HFF-Myc (cell line): Measurements from ENCODE around the gene CAMSAP2.

Source experiments
- DNase-seq: peaks from one replicate; pipeline ENCODE4 v3.0.0-alpha.2; 2011; ENCODE audit warnings: low read depth; ENCODE audit errors: extremely low read depth
- H3K4me3 ChIP-seq: replicated peaks from 2 replicates; pipeline ENCODE4 v1.5.1; 2011; ENCODE audit warnings: low read depth, mild to moderate bottlenecking, control low read depth, low read length
- TF ChIP-seq, protein P1 (sequence below): IDR thresholded peaks from 2 replicates; pipeline ENCODE4 v1.5.1; 2012; ENCODE audit warnings: mild to moderate bottlenecking, low read depth, low read length, control low read depth; ENCODE audit errors: missing control alignments

The CAMSAP2 gene

GRCh38 chr1:200706111-200706814 lies 32.4 kb upstream of the CAMSAP2 start:
- DNase-seq = no peak
- H3K4me3 ChIP-seq = no peak overlapping the region
- TF ChIP-seq, protein P1, sequence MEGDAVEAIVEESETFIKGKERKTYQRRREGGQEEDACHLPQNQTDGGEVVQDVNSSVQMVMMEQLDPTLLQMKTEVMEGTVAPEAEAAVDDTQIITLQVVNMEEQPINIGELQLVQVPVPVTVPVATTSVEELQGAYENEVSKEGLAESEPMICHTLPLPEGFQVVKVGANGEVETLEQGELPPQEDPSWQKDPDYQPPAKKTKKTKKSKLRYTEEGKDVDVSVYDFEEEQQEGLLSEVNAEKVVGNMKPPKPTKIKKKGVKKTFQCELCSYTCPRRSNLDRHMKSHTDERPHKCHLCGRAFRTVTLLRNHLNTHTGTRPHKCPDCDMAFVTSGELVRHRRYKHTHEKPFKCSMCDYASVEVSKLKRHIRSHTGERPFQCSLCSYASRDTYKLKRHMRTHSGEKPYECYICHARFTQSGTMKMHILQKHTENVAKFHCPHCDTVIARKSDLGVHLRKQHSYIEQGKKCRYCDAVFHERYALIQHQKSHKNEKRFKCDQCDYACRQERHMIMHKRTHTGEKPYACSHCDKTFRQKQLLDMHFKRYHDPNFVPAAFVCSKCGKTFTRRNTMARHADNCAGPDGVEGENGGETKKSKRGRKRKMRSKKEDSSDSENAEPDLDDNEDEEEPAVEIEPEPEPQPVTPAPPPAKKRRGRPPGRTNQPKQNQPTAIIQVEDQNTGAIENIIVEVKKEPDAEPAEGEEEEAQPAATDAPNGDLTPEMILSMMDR = no peak

DNA sequence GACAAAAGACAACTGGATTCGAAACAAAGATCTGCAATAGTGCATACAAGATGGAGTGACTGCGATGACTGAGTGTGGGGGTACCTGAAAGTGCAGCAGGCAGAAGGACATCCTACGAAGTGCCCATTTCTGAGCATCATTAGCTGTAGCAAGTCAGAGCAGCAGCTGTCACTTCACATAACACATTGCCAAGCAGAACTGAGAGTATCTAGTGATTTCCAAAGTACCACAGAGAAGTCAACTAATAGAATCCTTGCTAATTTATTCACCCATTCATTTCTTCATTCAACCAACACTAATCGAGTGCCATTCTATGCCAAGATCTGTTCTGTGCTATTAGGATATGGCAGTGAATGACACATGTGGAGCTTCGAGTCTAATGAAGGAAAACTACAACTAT lies 31.6 kb upstream of the CAMSAP2 start:
- TF ChIP-seq, protein P1 = no peak
- no peak for DNase-seq
- H3K4me3 ChIP-seq = no peak overlapping the region

DNA sequence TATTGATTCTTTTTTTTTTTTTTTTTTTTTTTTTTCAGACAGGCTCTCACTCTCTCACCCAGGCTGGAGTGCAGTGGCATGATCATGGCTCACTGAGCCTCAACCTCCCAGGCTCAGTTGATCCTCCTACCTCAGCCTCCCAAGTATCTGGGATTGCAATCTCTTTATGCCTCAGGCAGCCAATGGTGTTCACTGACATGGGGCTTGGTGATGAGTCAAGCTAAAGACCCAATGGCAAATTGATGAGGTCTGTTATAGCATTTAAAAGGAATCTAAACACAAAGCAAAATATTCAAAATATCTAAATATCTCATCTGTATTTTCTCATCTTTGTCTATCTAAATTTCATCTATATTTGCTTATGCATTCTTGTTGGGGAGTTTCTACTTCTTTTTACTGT lies 30.5 kb upstream of the CAMSAP2 start:
- DNase-seq = no peak
- no peak overlapping the region for H3K4me3 ChIP-seq
- TF ChIP-seq, protein P1 = no peak

- no peak overlapping the region for H3K4me3 ChIP-seq
- TF ChIP-seq, protein P1 = no peak
- DNase-seq = no peak
Measured at GRCh38 chr1:200708769-200709168, 29.9 kb upstream of the CAMSAP2 start.

- TF ChIP-seq, protein P1 = no peak
- H3K4me3 ChIP-seq = no peak overlapping the region
- no peak for DNase-seq
Measured at GRCh38 chr1:200710166-200710565, 28.5 kb upstream of the CAMSAP2 start.

DNA sequence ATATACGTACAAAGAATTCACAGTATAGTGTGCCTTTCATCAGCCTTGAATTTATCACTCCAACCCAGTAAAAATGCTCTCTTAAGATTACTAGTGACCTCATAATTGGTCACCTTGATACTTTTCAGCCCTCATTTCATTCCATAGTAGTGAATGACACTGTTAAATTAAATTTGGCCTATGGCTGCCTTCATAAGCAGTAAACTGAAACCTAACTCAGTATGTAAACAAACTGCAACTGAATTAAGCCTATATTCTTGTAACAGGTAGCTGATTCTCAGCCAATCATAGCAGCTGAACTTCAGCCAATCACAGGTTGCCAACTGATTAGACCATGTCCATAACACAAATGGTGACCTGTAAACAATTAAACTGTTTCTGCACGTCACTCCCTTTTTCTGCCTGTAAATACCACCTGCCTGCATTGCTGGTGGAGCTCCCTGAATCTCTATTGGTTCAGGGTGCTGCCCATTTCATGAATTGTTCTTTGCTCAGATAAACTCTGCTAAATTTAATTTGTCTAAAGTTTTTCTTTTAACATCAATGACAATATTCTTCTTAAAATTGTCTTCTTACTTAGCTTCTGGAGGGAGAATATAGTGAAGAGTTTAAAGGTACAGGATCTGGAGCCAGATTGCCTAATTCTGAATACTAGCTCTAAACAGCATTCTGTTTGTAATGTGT lies 24.0 kb upstream of the CAMSAP2 start:
- TF ChIP-seq, protein P1 = no peak
- DNase-seq = no peak
- H3K4me3 ChIP-seq = no peak overlapping the region

DNA sequence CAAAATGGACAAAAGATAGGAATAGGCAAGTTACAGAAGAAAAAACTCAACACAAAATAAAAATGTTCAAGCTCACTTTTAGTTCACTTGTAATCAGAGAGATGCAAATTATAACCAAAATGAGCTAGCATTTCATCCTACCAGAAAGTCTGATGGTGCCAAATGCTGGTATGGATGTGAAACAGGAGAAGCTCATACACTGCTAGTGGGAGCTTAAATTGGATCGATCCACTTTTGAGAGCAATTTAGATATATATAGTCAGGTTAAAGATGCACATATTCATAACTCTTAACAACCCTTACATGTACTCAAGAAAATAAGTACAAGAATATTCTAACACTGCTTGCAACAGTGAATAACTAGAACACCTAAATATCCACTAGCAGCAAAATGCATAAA lies 18.5 kb upstream of the CAMSAP2 start:
- H3K4me3 ChIP-seq = no peak overlapping the region
- TF ChIP-seq, protein P1 = no peak
- DNase-seq = no peak
